Measurements from ENCODE around the gene SECISBP2.
"Not testable (repeated sequence)": the region's sequence is repeated elsewhere in the genome, so short reads cannot be mapped to it uniquely, and the experiment has no call there.

Gene SECISBP2

GRCh38 chr9:89318123-89319014 lies at the start of gene SECISBP2:
TSS of gene SECISBP2 (plus strand) at chr9:89318500. CDS start at chr9:89318577, 77 bp downstream.
- DNase-seq = peak; percentile 97

- DNase-seq = no peak
Observed at GRCh38 chr9:89273528-89274279, 44.6 kb upstream of the SECISBP2 start.

GRCh38 chr9:89274838-89275237 lies 43.5 kb upstream of the SECISBP2 start:
- DNase-seq = no peak

- DNase-seq = not testable (repeated sequence)
Observed at GRCh38 chr9:89276040-89276439, 42.3 kb upstream of the SECISBP2 start.

GRCh38 chr9:89277043-89277442 lies 41.3 kb upstream of the SECISBP2 start:
- no peak for DNase-seq

- no peak for DNase-seq
Observed at GRCh38 chr9:89277454-89277853, 40.8 kb upstream of the SECISBP2 start.

GRCh38 chr9:89278551-89278950 lies 39.7 kb upstream of the SECISBP2 start:
- no peak for DNase-seq

GRCh38 chr9:89278997-89279739 lies 39.1 kb upstream of the SECISBP2 start:
- peak; percentile 43 for DNase-seq

- no peak for DNase-seq
Observed at GRCh38 chr9:89281106-89281505, 37.2 kb upstream of the SECISBP2 start.

GRCh38 chr9:89282248-89282968 lies 35.9 kb upstream of the SECISBP2 start:
- DNase-seq = not testable (repeated sequence)

- DNase-seq = no peak
Observed at GRCh38 chr9:89284076-89284475, 34.2 kb upstream of the SECISBP2 start.

- DNase-seq = no peak
Observed at GRCh38 chr9:89291741-89292140, 26.6 kb upstream of the SECISBP2 start.

GRCh38 chr9:89293014-89293413 lies 25.3 kb upstream of the SECISBP2 start:
- no peak for DNase-seq

GRCh38 chr9:89295400-89295799 lies 22.9 kb upstream of the SECISBP2 start:
- DNase-seq = peak; percentile 17

GRCh38 chr9:89301996-89302395 lies 16.3 kb upstream of the SECISBP2 start:
- DNase-seq = not testable (repeated sequence)

GRCh38 chr9:89304020-89304833 lies 14.1 kb upstream of the SECISBP2 start:
- DNase-seq = no peak

GRCh38 chr9:89304834-89305188 lies 13.5 kb upstream of the SECISBP2 start:
- DNase-seq = no peak

- no peak for DNase-seq
Observed at GRCh38 chr9:89305868-89306267, 12.4 kb upstream of the SECISBP2 start.

GRCh38 chr9:89309166-89309565 lies 9.1 kb upstream of the SECISBP2 start:
- DNase-seq = no peak

- DNase-seq = no peak
Observed at GRCh38 chr9:89309608-89310474, 8.5 kb upstream of the SECISBP2 start.

Data from COR-L47 (cell line).